ENCODE measurements around the gene PPM1H.
"Not testable (repeated sequence)": the region's sequence is repeated elsewhere in the genome, so short reads cannot be mapped to it uniquely, and the experiment has no call there.

The PPM1H gene

DNA sequence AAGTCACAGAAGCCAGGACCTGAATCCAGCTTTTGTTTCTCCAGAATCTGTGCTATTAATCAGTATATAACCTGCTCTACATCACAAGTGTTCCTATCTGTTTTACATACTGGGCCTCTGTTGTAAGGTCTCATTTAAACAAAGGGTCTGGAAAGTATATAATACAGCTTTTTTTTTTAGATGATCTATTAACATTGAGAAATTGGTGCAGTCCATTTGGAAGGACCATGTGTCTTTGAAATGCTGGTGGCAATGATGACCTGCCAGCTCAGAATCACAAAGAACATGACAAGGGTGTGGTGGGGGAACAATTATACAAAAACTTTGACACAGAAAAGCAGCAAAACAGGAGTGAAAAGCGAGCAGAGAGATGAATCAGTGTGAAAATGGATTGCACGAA, 164.6 kb downstream of the PPM1H start:
- DNase-seq (ENCODE audit: low read depth in 2 of 3, low spot score in 2 of 3): no peak

GRCh38 chr12:62769076-62769619, 165.8 kb downstream of the PPM1H start:
- no peak for DNase-seq (ENCODE audit: low read depth in 2 of 3, low spot score in 2 of 3)

- DNase-seq (ENCODE audit: low read depth in 2 of 3, low spot score in 2 of 3): peak in 2 of 3 experiments; percentile 9 to 25
Measured at GRCh38 chr12:62767946-62768345, 167.0 kb downstream of the PPM1H start.

DNA sequence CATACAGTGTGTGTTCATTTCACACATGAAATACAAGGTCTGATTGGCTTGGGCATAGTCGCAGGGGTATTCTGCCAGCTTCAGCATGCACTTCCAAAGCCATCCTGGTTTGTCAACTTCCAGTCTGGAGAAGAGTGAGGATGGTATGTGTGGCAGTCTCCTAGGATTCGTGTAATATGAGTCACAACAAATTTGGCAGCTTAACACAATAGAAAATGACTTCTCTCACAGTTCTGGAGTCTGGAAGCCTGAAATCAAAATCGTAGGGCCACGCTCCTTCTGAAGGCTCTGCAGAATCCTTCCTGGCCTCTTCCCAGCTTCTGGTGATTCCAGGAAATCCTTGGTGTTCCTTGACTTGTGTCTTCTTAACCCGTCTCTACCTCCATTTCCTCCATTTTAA, 167.5 kb downstream of the PPM1H start:
- DNase-seq (ENCODE audit: low read depth in 2 of 3, low spot score in 2 of 3): no peak

DNA sequence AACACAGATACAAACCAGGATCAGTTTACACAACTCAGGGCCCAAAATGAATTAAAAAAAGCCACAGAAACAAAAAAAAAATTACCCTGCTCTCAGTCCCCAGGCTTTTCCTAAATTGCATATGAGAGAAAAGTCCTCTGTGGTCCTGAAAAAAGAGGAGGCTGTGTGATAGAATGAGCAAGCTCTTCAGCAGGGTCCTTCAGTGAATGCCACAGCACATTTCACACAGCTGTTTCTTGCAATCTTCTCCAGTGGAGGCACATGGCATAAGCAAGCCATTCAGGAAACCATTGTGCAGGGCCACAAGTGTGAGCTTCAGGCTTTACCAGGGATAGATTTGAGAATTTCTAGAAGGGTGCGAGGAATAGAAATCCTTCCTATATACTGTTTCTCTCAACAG, 168.5 kb downstream of the PPM1H start:
- DNase-seq (ENCODE audit: low read depth in 2 of 3, low spot score in 2 of 3): no peak

GRCh38 chr12:62763861-62764645, 170.9 kb downstream of the PPM1H start:
- DNase-seq (ENCODE audit: low read depth in 2 of 3, low spot score in 2 of 3): no peak

- DNase-seq (ENCODE audit: low read depth in 2 of 3, low spot score in 2 of 3): no peak
Measured at GRCh38 chr12:62763312-62763711, 171.6 kb downstream of the PPM1H start.

DNA sequence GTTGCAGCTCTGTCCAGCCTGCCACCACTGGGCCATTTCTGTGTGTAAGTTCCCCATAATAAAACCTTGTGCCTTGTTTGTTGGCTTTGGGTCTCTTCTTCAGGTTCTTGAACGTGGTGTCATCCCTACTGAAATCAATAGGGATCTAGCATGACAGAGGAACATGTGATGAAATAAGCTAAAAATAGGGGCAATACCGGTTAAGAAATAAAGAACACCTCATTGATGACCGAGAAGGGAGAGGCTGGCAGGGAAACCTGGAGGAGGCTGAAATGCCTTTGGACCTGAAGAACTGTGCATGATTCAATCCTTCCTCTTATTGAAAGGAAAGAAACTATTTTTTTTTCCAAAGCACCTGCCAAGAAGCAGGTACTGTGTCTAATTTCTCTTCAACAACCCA, 172.3 kb downstream of the PPM1H start:
- DNase-seq (ENCODE audit: low read depth in 2 of 3, low spot score in 2 of 3): no peak

GRCh38 chr12:62761658-62762057, 173.3 kb downstream of the PPM1H start:
- DNase-seq (ENCODE audit: low read depth in 2 of 3, low spot score in 2 of 3): no peak

GRCh38 chr12:62760779-62761178, 174.2 kb downstream of the PPM1H start:
- no peak for DNase-seq (ENCODE audit: low read depth in 2 of 3, low spot score in 2 of 3)

- DNase-seq (ENCODE audit: low read depth in 2 of 3, low spot score in 2 of 3): not testable (repeated sequence)
Measured at GRCh38 chr12:62760341-62760740, 174.6 kb downstream of the PPM1H start.

DNA sequence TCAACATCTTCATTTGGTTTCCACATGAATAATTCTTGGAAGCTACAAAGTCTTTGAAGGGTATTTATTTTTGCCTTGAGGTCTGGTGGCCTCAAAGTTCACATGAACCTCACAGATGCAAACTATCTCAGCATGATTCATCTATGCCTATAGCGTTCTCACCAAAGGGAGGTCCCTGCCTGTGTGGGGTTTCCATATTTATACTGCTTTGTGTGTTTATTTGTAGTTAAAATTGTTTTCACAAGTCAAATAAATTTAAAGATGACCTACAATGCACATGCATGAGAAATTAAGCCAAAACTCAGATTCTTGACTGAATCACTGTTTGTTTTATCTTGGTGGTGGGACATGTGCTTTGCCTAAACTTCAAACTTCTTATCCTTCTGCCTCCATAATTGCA, 176.7 kb downstream of the PPM1H start:
- no peak for DNase-seq (ENCODE audit: low read depth in 2 of 3, low spot score in 2 of 3)

- DNase-seq (ENCODE audit: low read depth in 2 of 3, low spot score in 2 of 3): no peak
Measured at GRCh38 chr12:62757048-62757447, 177.9 kb downstream of the PPM1H start.

- no peak for DNase-seq (ENCODE audit: low read depth in 2 of 3, low spot score in 2 of 3)
Measured at GRCh38 chr12:62754706-62755105, 180.2 kb downstream of the PPM1H start.

GRCh38 chr12:62751810-62752155, 183.2 kb downstream of the PPM1H start:
- DNase-seq (ENCODE audit: low read depth in 2 of 3, low spot score in 2 of 3): no peak

DNA sequence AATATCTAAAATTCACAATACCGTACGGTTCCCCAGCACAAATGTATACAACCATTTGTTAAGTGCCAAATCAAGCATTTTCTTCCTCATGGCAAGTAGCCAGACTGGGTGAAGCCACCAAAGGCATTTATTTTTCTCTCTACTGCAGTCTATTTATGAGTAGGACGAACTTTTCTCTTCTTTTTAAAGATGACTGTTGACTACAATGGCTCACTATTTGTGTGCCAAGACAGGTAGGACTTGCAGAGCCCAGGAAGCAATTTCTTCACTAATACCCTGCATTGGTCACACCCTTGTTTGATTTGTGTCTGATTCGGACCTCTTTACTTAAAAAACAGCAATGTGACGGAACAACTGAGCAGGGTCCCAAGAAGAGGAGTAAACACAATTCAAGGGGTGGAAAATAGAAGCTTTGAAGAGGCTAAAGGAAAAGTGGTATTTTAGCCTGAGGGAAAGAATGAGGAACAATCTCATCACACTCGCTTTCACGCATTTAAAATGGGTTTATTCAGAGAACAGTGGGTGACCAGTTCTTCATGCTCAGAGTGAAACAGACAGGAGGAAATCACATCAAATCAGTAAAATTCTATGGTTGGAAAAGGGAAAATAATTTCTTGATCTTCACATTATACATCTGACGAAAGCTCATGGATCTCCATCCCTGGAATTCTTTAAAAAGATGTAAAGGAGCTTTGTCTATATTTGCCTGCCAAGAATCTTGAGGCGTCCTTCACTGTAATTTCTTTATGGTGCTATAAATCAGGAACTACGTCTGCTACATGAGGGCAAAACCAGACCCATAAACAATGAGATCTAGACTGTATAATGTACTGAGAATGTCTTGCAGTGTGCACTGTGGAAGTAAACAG, 183.8 kb downstream of the PPM1H start:
- no peak for DNase-seq (ENCODE audit: low read depth in 2 of 3, low spot score in 2 of 3)

- no peak for DNase-seq (ENCODE audit: low read depth in 2 of 3, low spot score in 2 of 3)
Measured at GRCh38 chr12:62749586-62749985, 185.4 kb downstream of the PPM1H start.

GRCh38 chr12:62748941-62749468, 185.9 kb downstream of the PPM1H start:
- DNase-seq (ENCODE audit: low read depth in 2 of 3, low spot score in 2 of 3): no peak

DNA sequence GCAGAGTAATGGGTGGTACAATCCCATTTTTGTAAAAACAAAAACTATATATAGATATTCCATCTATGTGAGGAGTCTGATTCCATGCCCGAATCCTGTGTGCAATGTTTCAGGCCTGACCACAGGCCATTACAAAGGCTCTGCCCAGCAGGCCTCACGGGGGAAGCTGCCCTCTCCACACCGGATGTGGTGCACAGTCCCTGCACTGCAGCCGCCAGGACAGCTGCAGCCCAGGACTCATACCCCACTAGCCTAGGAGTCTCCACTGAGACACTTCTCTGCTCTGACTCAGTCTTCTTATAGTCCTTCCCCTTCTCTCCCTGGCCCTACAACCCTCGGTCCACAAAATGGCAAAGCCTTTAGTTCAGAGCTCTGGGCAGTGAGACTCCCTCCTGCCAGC, 190.4 kb downstream of the PPM1H start:
- no peak for DNase-seq (ENCODE audit: low read depth in 2 of 3, low spot score in 2 of 3)

DNA sequence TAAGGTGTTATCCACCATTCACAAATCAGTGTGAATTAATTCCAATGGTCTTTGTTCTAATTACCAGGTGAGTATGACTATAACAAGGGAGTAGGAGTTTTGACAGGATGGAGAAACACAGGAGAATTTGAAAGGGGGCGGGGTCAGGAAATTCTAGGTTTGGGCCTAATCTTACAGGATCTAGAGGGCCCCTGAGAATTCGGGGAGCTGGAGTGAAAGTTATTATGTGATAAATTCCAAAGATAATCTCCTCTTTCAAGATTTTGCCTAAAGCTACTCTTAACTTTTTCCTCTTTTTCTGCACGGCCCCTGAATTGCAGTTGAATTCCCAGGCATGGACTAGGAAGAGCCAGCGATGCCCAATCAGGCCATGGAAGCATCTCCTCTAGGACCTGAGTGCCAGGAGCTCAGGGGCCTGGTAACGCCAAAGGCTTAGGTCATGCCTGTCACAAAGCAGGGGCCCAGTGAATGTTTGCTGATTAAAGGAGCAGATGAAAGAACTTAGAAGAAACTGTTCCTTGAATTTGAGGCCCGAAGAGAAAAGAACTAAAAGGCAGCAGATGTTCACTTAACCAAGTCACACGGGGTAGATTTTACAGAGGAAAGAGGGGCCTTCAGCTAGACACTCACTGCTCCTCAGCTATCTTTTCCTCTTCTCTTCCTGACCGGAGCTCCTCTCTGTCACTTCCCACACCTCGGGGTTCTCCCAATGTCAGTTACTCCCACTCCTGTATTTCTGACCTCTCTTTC, 195.5 kb downstream of the PPM1H start:
- no peak for DNase-seq (ENCODE audit: low read depth in 2 of 3, low spot score in 2 of 3)

GRCh38 chr12:62738616-62739015, 196.3 kb downstream of the PPM1H start:
- DNase-seq (ENCODE audit: low read depth in 2 of 3, low spot score in 2 of 3): no peak
